Activated CD8-positive, alpha-beta memory T cell treated with anti-CD3 and anti-CD28 coated beads, Interleukin-2, amount 50 U/mL, for 24 hours (primary cell): ENCODE measurements around the gene SPINK2.
A peak's percentile ranks its signal among the peaks of the same experiment; 100 is the strongest.

Source experiments
- DNase-seq: peaks from one replicate; pipeline ENCODE4 v3.0.0-alpha.2; 2020; ENCODE audit errors: extremely low read depth

The SPINK2 gene

DNA sequence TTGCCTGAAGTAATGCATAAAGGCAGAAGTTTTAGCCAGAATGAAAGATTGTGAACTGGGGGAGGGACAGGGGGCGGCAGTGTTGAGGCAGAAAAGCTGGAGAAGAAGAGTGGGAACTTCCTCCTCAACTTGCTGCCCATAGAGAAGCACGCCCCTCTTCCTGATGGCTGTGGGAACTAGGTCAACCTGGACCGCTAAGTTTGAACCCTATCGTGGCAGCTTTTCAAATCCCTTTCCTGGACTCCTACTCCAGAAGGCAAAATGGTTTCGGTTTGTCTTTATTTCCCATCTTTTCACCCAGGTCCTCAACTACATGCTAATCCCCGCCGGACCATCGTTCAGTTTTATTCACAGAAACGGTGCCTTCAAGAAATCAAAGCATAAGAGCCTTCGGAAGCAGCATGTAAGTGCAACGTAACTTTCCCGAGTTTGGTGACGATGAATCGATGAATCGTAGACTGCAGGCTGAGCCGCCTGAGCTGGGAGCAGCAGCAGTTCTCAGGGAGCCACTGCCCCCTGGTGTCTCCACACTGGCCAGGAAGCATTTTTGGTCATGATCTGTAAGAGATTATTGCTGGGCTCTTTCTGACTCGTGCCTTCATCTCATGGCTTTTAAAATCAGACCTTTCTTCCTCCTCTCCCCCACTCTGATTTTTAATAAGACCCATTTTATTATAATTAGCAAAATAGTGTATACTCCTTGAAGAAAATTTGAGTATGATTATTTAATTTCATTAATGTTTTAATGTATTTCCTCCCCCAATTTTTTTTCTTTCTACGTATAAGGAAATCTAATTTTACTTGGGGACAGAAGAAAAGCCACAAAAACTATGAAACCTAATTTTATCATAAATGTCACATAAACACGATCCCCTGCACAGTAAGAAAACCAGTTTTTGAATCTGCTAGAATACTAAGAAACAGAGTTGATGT, 21.4 kb downstream of the SPINK2 start:
- DNase-seq: peak; percentile 61

DNA sequence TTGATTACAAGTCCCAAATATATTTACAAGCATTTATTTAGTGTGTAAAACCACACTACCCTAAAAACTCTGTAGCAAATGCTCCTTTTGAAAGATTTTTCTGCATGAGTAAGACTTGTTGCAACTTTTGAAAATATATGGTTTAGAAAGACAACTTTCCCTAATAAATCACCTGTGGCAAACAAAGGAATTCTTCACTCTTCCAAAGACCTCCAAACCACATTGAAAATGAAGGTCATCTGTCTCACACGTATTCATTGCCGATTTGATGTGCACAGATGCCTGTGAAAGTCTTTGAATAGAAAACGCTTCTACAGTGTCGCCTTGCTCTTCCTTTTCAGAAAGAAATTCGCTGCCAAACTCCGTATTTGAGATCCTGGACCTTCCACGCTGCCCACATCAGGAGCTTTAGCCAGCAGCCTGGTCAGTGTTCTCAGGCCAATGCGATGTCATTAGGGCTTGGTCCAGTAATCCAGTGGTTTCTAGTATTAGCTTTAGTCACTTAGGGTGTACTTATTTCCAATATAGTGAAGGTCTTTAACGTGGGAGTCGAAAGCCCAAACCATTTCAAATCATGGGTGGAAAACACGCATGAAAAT, 22.2 kb downstream of the SPINK2 start:
- no peak for DNase-seq

DNA sequence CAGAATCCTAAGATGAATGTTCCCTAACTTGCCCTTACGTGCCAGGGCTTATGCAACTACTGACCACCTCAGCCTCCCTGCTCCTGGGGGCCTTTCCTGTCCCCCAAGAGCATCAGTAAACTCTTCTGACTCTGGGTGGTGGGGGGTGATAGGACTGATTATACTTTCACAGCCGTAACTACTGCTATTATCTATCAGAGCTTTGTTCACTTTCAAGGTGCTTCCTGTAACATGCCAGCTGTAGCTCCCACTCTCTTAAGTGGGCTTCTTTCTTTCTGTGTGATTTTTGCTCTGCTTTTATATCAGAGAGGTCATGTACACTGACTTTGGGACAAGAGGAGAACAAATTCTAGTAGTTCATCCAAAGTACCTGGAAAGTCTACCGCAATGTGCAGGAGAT, 25.3 kb downstream of the SPINK2 start:
- no peak for DNase-seq

DNA sequence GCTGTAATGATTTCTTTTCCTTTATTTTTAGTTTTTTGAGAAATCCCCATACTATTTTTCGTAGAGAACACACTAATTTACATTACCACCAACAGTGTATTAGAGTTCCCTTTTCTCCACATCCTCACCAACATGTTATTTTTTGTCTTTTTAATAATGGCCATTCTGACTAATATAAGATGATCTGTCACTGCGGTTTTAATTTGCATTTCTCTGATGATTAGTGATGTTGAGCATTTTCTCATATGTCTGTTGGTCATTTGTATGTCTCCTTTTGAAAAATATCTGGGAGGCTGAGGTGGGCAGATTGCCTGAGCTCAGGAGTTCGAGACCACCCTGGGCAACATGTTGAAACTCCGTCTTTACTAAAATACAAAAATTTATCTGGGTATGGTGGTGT, 30.2 kb downstream of the SPINK2 start:
- no peak for DNase-seq

DNA sequence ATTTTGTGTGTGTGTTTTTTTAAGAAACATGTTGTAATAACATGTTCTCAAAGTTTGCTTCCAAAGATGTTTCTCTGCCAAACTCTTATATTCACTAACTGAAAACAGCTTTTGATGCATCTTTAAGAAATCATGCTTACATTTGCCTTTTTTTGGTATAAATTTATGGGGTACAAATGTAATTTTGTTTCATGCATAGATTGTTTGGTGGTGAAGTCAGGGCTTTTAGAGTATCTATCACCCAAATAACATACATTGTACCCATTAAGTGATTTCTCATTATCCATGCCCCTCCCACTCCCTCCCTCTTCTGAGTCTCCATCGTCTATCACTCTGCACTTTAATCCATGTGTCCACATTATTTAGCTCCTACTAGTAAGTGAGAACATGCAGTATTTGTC, 30.8 kb downstream of the SPINK2 start:
- DNase-seq: no peak

DNA sequence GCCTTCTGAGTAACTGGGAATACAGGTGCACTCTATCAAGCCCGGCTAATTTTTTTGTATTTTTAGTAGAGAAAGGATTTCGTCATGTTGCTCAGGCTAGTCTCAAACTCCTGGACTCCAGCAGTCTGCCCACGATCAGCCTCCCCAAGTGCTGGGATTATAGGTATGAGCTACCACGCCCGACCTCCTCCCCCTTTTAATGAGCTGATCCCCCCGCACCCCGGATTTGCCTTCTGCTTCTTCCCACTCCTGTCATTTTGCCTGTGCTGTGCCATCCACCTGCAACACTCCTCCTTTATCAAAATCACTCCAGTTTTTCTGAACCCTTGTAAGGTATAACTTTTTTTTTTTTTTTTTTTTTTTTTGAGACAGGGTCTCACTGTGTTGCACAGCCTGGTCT, 33.4 kb downstream of the SPINK2 start:
- no peak for DNase-seq

DNA sequence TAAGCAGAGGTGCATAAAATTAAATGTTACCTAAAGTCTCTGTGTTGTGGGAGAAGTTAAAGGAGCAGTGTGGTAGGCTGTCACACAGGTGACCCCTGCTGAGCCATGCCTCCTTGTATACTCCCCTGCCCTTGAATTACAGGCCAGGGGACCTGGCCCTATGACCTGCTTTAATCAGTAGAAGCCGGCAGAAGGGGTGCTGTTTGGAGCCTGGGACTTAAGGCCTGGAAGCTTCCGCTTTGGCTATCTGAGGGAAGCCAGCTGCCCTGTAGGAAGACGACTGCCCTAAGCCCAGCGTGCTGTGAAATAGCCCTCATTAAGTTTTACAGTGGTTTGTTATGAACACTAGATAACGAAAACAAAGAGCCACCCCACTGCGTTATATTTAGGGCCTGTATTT, 34.1 kb downstream of the SPINK2 start:
- no peak for DNase-seq

DNA sequence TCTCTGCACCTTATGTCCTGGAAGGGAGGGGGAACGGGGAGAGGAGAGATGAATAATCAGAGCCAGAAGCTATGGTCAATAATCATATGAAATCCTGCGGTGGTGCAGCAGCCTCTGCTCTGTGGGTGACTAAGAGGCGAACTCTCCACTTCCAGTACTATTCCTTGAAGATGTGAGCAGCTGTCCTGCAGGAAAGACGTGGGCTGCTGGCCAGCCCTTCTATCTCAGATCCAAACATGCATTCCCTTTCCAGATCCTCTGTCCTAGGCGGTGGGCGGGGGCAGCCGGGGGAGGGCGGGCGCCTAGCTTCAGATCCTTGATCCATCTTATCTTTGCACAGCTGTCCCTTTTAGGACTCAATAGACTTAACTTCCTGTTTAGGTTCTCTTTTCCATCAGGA, 34.5 kb downstream of the SPINK2 start:
- DNase-seq: no peak

DNA sequence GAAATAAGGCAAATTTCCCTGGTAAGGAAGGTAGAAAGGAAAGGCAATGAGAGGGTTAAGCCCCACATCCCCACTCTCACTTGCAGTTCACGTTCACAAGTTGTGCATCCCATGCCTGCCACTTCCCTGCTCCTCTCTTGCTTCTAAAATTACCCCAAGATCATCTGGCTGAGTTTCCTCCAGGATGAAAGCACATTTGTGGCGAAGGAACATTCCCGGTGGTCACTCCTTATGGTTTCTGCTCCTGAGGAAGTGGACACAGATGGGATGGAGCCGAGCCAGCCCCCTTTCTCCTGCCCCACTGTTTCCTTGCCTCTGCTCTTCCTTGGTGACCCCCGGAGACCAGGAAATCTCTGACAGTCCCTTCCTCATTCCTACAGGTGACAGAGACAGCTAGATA, 37.5 kb downstream of the SPINK2 start:
- no peak for DNase-seq

DNA sequence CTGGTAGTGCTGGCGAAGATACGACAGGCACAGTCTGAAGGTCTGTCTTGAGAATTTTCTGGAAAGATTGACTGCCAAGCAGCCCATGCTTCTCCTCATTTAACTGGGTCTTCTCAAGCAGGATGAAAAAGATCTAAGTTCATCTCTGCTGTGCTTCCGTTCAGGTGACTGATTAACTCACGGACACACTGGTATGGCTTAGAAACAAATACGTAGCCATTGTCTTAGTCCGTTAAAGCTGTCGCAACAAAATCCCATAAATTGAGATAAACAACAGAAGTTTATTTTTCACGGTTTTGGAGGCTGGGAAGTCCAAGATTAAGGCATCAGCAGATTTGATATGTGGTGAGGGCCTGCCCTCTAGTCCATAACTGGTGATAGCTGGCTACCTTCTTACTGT, 39.5 kb downstream of the SPINK2 start:
- DNase-seq: no peak

DNA sequence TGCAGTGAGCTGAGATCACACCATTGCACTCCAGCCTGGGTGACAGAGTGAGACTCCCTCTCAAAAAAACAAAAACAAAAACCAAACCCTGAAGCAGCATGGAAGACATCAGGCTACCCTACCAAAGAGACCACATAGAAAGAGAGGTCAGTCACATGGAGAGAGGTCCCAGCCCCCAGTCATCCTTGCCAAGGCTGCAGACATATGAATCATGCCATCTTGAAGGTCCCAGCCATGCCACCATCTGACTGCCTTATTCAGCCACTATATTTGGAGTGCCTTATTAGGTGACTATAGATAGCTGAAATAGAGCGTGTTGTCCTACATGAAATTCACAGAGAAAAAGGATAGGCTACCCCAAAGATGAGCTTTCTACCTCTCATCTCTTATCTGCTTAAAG, 48.2 kb downstream of the SPINK2 start:
- no peak for DNase-seq

DNA sequence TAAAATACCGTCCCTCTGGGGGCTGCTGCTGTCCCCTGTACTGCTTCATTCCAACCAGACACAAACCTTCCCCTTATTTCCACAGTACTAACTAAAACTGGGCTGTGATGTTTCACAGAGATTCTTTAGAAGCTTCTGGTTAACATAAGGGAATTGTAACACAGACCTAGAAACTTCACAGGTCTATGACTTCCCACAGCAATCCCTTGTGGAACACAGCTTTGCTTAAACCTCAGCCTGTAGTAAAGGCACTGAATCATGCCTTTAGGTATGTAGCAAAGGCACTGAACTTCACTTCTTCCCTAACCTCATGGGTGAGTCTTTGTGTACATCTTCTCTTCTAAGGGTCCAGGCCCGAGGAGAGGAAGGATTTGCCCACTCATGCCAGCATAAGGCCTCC, 49.4 kb downstream of the SPINK2 start:
- no peak for DNase-seq

DNA sequence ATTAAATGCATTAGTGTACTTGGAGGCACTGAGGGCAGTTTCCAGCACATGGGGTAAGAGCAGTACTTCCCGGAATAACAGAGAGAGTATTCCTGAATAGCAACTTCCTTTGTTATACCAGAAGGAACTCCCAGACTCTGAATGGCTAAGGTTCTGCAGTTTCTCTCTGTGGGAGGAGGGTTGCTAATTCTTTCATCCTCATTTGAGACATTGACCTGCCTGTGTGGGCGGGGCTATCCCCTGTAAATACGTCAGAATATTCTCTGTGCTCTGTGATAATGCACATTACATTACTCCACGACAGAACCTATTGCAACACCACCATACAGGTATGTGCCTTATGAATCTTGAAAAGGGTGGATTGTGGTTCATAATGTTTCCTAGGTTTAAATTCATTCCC, 52.7 kb downstream of the SPINK2 start:
- no peak for DNase-seq

DNA sequence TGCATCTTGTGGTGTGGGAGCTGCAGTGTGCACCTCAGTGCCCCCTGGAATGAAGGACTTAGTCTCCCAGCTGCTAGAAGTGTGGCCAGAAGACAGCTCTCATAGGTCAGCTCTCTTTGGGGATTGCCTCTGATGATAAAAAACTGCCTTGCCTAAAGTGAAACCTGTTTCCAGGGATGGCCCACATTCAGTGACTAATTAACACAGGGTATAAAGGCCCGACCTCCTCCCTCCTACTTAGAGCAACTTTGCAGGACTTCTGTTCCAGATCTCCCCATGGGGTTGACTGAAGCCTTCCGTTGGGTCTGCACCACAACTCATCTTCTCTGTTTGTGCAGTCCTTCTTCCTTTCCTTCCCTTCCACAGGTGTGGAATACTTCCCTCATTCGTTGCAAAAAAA, 53.2 kb downstream of the SPINK2 start:
- no peak for DNase-seq

DNA sequence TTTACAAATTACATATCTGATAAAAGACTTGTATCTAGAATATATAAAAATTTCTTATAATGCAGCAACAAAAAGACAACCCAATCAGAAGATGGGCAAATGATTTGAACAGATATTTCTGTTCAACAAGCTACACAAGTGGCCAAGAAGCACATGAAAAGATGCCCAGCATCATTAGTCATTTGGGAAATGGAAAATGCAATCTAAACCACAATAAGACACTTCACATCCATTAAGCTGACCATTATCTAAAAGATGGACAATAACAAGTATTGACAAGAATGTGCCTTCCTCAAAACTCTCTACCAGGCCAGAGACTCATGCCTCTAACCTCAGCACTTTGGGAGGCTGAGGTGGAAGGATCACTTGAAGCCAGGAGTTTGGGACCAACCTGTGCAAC, 53.9 kb downstream of the SPINK2 start:
- DNase-seq: no peak

DNA sequence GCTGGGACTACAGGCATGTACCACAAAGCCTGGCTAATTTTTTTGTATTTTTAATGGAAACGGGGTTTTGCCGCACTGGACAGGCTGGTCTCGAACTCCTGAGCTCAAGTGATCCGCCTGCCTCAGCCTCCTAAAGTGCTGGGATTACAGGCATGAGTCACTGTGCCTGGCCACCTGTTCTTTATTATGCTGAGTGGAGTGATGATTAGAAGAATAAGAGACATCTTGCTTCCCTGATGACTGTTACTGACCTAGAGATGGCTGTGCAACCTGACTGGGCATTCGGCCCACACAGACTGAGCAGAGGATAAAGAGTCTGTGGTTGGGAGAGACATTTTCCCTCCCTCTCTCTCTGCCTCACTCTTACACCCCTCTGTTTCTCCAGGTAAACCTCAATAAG, 56.7 kb downstream of the SPINK2 start:
- no peak for DNase-seq

DNA sequence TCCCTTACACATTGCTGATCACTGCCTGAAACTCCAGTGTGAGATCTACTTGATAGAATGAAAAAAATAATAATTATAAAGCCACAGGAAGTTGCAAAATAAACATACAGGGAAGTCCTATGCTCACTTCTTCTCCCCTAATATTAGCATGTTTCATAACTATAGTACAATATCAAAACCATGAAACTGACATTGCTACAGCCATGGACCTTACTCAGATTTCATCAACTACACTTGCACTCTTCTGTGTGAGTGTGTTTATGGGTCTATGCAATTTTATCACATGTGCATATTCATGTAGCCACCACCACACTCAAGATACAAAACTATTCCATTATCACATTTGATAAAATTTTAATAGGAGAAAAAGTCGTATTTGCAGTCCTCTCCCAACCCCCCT, 57.3 kb downstream of the SPINK2 start:
- DNase-seq: no peak

DNA sequence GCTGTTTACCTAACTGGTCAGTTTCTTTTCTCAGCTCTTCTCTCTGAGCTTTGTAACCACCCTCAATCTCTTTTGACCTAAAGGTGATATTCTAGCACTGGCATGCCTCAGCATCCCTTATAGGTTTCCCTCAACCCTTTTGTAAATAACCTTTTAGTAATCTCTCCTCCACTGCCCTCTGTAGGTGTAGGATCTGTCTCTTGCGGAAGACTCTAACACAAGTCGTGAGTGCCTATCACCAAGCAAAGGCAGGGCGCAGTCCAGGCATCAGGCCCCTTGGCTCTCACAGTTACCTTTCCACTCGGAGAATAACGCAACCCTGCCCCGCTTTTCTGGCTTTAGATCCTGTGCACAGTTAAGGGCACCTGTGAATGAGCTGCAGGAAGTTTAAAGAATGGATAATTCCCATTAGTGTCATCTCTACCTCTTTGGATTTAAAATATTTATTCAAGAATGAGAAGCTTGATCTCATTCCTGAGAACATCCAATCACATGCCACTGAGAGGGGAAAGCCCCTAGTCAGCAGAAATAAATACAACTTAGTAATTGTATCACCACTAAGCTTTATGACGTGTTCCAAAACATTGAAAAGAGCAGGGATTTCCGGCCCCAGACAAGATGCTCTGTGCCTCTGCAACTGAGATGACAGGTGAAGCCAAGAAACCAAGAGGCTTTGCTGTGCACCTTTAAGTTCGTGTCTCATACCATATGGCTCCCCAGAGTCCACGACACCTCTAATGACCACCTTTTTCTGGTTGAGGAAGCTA, 58.8 kb downstream of the SPINK2 start:
- DNase-seq: no peak

DNA sequence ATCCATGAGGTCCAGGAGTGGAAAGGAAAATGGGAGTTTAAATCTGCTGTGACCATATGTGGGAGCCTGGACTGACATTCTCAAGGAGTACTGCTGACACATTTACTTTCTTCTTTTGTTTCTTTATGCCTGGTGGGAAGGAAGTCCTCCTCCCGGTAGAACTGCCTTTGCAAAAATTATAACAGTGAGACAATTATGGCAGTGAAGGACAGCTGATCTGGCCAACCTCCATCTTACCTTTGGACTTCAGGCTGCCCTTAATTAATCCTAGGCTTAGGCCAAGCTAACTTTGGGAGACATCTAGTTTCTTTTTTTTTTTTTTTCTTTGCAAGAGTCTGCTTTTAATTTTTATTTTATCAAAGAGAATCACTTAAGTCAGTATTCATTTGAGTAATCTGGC, 61.3 kb downstream of the SPINK2 start:
- no peak for DNase-seq
